Mesenteric fat pad (tissue), 1 donor: ENCODE results near the gene ACOD1. TPM values are rescaled to one million over a fixed set of nuclear protein-coding genes. Genes with fewer than 3 reads are reported as not detected.
A peak's percentile ranks its signal among the peaks of the same experiment; 100 is the strongest.

Experiments
- DNase-seq: peaks from one replicate; pipeline ENCODE4 v3.0.0-alpha.2; 2020; ENCODE audit warnings: low spot score
- total RNA-seq: library from RNA; stranded (reverse); fragmentation: NEBNext Ultra II Directional; extraction: Animal tissue kit (Norgen Biotek cat#: 25700); gene quantifications from one replicate; pipeline ENCODE4 v1.2.1, GENCODE V29; 2021
- donor health status: DM: yes; HTN: yes; CAD: no.

The ACOD1 gene
- total RNA-seq, 1 donor from 2014 or later: not detected

GRCh38 chr13:76983676-76984075 is 35.4 kb downstream of the ACOD1 start:
- DNase-seq: no peak

GRCh38 chr13:76991432-76991795 is 43.1 kb downstream of the ACOD1 start:
- no peak for DNase-seq

- DNase-seq: peak; percentile 99
Observed at GRCh38 chr13:76991796-76992547, 43.7 kb downstream of the ACOD1 start, which contains the start of gene CLN5. Gene CLN5 (plus strand): TSS chr13:76992081. CDS start chr13:76992099, 18 bp downstream.

GRCh38 chr13:76992548-76993001 is 44.3 kb downstream of the ACOD1 start:
- DNase-seq: no peak

- DNase-seq: no peak
Observed at GRCh38 chr13:76993021-76993420, 44.7 kb downstream of the ACOD1 start.

GRCh38 chr13:76993473-76993872 is 45.2 kb downstream of the ACOD1 start:
- DNase-seq: no peak

- DNase-seq: no peak
Observed at GRCh38 chr13:76994281-76994680, 46.0 kb downstream of the ACOD1 start.

- no peak for DNase-seq
Observed at GRCh38 chr13:77000475-77000874, 52.2 kb downstream of the ACOD1 start.

- DNase-seq: no peak
Observed at GRCh38 chr13:77001540-77001939, 53.2 kb downstream of the ACOD1 start.

GRCh38 chr13:77001963-77002587 is 53.8 kb downstream of the ACOD1 start:
- no peak for DNase-seq

- no peak for DNase-seq
Observed at GRCh38 chr13:77002590-77003190, 54.4 kb downstream of the ACOD1 start.

Other genes starting within 250 kb of the ACOD1 start
- 121 TPM for gene KCTD12, start 62.1 kb upstream of the ACOD1 start, total RNA-seq
- 27.2 TPM for gene CLN5, start 43.6 kb downstream of the ACOD1 start, total RNA-seq
- 44.9 TPM for gene FBXL3, start 78.6 kb downstream of the ACOD1 start, total RNA-seq